GM12873 (cell line): ENCODE measurements around the gene GJD2.

Source experiments
- CTCF ChIP-seq: IDR thresholded peaks from 2 replicates; pipeline ENCODE4 v1.5.1; 2012; ENCODE audit warnings: low read depth, mild to moderate bottlenecking, moderate library complexity, low read length, control low read depth; ENCODE audit not compliant: insufficient read depth; ENCODE audit errors: missing control alignments

Gene GJD2

GRCh38 chr15:34754674-34755418, at the start of gene GJD2:
GJD2 (minus strand) TSS chr15:34754998; CDS start chr15:34754488, 510 bp downstream.
- TF ChIP-seq CTCF: no peak

GRCh38 chr15:34804113-34804512, 49.3 kb upstream of the GJD2 start:
- no peak for TF ChIP-seq CTCF

- TF ChIP-seq CTCF: no peak
Observed at GRCh38 chr15:34802803-34803750, 48.3 kb upstream of the GJD2 start.

GRCh38 chr15:34802371-34802770, 47.6 kb upstream of the GJD2 start:
- TF ChIP-seq CTCF: no peak

GRCh38 chr15:34799149-34800101, 44.6 kb upstream of the GJD2 start:
- TF ChIP-seq CTCF: no peak

GRCh38 chr15:34796847-34797435, 42.1 kb upstream of the GJD2 start:
- TF ChIP-seq CTCF: no peak
